ENCODE data around the gene GBGT1. TPM values are rescaled to one million over a fixed set of nuclear protein-coding genes. Genes with fewer than 3 reads are reported as not detected.
A peak's percentile ranks its signal among the peaks of the same experiment; 100 is the strongest.

The GBGT1 gene
- total and polyA plus RNA-seq, 2 donors (not counting 3 experiments of a cell fraction or from before 2014, with no cell fraction given), result 35.6 to 56.3 TPM

GRCh38 chr9:133188006-133188842, 24.5 kb upstream of the GBGT1 start:
- H3K4me2 ChIP-seq (ENCODE audit: insufficient read depth, low read length), result no peak overlapping the region
- DNase-seq (ENCODE audit: low read depth, low spot score), result no peak
- BruUV-seq (replicated peaks), result no TSS peak
- TF ChIP-seq POLR2A (IDR thresholded peaks at IDR 0.05; ENCODE audit: low read depth, low read length), result no peak
- TF ChIP-seq CTCF (IDR thresholded peaks at IDR 0.05; ENCODE audit: extremely low read depth in 1 of 2, insufficient read depth in 1 of 2, low read depth in 1 of 2, low read length in 2 of 2), result peak in 1 of 2 donors; percentile 38
- TF ChIP-seq JUN (IDR thresholded peaks at IDR 0.05; ENCODE audit: borderline replicate concordance, insufficient read depth, insufficient read length, low read depth), result no peak
- no peak for TF ChIP-seq MAX (IDR thresholded peaks at IDR 0.05; ENCODE audit: insufficient read depth, insufficient read length)
- H3K36me3 ChIP-seq (ENCODE audit: control insufficient read depth in 2 of 2, extremely low read depth in 1 of 2, insufficient read depth in 2 of 2, low read length in 2 of 2), result no peaks in the 10 kb centered on the region
- H3K79me2 ChIP-seq (ENCODE audit: control insufficient read depth, insufficient read depth, low read length), result no peaks in the 10 kb centered on the region
- H3K27me3 ChIP-seq (ENCODE audit: control insufficient read depth in 2 of 2, insufficient read depth in 2 of 2, low read length in 2 of 2), result peaks cover 2 to 5% of the 10 kb centered on the region in 2 experiments
- CTCF ChIA-PET, result interaction anchor here (0.7 to 3.9 kb wide), 10 partner anchors 9 to 297 kb away, joined by 4 to 142 read pairs (median 12); partner anchors contain the start of genes SLC2A6 and SURF1
- dilution Hi-C loops (cut with MboI; ENCODE audit: extremely low pct_ligation_motif_present, low sequenced_read_pairs), result no loop called here
- H3K4me1 ChIP-seq (ENCODE audit: control insufficient read depth, extremely low read depth, insufficient read depth, low read length), result no peaks in the 10 kb centered on the region
- intact Hi-C loops (cut with micrococcal nuclease), result loop anchor here (5.0 kb wide), 1 partner anchor 159 kb away; the partner anchor contains the start of genes MED22 and RPL7A
- no peaks in the 10 kb centered on the region for H3K9me3 ChIP-seq (replicated peaks; ENCODE audit: control insufficient read depth, insufficient read depth, low read length)
- POLR2A ChIA-PET, result no interaction called here
- no peaks in the 10 kb centered on the region for H3K9me1 ChIP-seq (replicated peaks; ENCODE audit: control insufficient read depth, extremely low read depth, insufficient read depth, low read length)
- H4K20me1 ChIP-seq (replicated peaks; ENCODE audit: control insufficient read depth, extremely low read depth, insufficient read depth, low read length), result no peaks in the 10 kb centered on the region
- H3K27ac ChIP-seq (ENCODE audit: insufficient read depth, low read depth, low read length), result no peak overlapping the region
- H2AFZ ChIP-seq (ENCODE audit: low read depth, low read length), result no peak overlapping the region
- H3K9ac ChIP-seq (replicated peaks; ENCODE audit: extremely low read depth, insufficient read depth, low read length), result no peak overlapping the region
- H3K4me3 ChIP-seq (replicated peaks in 1 of 3; ENCODE audit: insufficient read depth in 1 of 3, low read depth in 1 of 3, low read length in 3 of 3), result no peak overlapping the region
- no peak for FAIRE-seq

Measured in endothelial cell of umbilical vein (primary cell).